DMS114 treated with DMSO at 0.1 percent for 48 hours (cell line): Measurements from ENCODE around the gene DIPK1A.

Experiments used
- DNase-seq: peaks from one replicate; lab custom pipeline; 2025; ENCODE audit not compliant: unreplicated experiment; lab: John Stamatoyannopoulos, UW

DIPK1A gene

DNA sequence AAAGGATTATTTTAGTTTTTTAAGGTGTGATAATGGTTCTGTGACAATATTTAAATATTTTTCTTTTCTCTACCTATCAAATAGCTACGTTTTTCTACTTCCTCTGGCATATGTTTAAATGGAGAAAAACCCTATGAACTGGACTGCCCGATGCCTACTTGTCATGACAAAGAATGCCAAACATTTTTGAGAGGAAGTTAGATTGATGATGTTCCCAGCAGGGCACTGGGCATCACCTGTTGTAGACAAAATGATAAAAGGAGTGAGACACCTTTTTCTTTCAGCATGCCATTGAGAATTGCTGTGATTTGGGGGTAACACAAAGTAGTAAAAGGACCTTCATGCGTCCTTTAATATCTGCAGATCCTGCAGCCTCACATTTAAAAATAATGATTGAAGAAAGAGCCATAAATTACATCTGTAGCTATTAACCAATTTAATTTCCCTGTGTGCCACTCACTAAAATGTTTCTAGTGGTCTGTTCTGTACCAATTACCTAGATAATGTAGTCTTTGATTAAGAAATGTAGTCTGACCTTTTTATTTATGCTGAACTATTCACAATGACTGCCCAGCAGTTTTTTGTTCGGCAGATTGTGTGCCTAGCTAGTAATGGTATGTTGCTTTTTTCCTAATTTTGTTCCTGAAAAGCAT lies 81.8 kb downstream of the DIPK1A start:
- DNase-seq, result no peak

DNA sequence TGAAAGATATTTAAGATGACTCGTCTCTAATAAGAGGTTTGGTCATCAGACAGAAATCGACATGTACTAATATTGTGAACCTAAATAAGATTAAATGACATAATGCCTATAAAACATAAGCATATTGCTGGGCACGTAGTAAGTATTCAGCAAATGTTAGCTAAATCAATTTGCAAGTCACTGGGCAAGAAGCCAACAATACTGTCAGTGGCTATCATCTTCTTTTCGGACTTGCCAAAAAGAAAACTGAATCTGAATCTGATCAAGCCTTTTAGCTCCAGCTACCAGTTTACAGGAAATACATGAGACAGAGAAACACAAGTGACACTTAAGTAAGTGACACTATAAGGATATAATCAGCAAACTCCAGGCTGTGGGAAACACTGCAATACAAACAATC lies 83.5 kb downstream of the DIPK1A start:
- DNase-seq, result no peak

DNA sequence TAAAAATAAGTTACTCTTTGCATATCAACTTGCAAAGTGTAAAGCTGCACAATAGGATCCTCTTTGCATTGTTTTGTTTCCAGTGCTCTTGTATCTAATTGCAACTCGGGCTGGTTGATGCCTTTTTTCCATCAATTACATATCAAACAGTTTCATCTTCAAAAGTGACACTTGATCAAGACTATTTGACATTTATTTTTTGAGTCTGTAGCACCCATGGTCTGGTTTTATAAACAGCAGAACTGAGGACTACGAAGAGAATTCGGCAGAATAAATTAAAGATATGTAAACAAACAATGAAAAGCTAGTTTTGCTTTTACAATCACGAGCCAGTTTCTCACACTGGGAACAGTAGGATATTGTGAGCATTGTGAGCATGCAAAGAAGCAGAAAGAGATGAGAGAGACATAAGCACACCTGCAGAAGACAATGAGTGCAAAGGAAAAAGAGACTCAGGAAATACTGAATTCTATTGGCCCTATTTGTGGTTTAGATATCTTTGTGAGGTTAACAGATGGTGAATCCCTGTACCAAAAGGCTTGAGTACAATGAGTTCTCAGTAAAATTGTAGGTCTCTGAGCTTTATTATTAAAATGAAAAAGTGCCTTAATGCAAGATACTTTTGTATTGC lies 84.1 kb downstream of the DIPK1A start:
- no peak for DNase-seq

DNA sequence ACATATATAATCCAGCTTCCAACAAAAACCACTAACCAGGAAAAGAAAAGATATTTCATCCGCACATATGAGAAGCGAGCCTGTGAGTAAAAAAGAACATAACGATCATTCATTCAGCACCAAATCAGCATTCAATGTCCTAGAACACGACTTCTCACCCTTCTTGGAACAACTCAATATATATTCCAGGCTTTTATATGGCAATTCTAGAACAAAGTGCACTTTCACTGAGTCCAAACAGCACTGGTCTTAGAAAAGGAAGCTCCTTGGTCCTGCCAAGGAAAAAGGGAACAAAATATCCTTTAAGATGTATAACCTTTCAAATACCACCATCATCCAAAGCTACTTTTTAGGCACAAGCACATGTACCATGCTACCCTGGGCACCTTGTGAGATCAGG lies 84.9 kb downstream of the DIPK1A start:
- DNase-seq, result no peak

DNA sequence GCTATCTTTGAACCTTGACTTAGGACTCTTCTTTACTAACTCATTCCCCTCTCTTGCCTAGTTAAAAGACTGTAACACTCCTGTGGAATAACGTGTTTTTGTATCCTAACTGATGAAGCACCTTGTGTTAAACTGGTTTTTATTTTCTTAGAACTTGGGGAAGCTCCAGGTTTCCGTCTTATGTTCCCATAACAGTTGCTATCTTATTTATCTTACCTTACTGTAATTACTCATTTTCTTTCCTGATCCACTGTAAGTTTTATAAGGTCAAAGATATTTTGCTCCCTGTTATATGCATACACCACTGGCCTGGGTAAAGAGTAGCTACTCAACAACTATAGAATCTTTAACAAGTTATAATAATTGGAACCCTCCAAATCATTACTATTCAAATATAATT lies 86.3 kb downstream of the DIPK1A start:
- DNase-seq, result no peak

DNA sequence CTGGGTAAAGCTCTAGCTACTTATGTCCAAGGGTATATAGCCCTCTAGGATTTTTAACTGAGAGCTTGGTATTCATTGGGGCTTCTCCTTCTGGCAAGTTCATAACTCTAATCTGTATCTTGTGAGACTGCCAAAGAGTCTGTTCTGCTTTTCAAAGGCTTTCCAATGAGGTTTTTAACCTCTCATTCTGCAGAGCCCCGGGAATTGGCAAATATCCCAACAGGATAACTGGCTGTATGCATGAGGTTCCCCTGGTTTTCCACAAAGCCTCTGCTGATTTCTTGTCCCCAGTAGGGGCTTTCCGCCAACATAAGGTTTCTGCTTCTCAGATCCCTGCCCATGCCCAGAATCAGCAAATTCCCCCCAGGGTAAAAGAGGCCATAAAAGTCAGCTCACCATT lies 88.5 kb downstream of the DIPK1A start:
- no peak for DNase-seq

DNA sequence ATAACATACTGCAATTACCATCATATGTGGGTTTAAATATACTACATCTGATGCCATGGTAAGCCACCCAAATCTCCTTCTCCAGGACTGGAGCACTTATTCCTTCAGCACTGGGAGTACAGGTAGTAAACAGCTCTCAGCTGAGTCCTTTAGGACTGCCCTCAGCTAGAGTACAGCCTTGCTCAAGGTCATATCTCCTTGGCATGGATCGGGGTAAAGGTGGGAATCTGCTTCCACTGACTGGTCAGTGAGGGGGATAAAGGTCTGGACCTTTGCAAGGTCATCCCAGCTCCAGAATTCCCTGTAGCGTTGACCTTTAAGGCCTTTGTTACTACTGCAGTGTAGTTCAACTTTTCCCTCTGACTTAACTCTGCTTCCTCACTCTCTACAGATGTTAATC lies 90.7 kb downstream of the DIPK1A start:
- no peak for DNase-seq

DNA sequence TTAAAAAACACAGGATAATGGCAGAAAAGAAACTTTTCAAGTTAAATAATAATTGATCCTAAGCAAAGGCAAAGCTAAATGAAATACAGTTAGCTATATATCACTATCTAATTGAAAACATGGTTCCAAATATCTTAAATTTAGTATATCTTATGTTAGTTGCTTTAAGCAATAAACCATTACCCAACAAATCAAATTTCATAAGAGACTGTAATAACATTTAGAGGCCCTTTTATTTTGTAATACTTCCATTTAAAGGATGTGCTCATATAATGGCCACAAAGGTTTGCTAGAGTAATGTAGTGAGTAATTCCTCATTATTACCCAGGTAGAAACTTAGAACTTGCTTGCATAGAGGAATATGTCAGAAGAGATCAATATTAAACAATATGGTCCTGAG lies 97.1 kb downstream of the DIPK1A start:
- DNase-seq, result no peak

DNA sequence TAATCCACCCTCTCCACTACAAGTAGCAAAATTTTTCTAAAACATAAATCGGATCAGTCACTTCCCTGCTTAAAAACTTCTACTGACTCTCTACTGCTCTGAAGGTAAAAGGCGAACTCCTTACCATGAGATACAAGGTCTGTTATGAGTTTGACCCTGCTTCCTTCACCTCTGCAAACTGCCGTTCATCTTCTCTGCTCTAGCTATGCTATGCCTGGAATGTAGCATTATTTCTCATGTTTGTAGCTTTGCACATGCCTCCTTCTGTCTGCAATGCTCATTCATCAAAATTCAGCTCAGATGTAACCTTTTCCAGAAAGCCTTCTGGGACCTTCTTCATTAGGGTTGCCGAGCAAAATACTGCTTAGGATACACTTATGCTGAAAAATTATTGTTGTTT lies 98.7 kb downstream of the DIPK1A start:
- DNase-seq, result no peak

DNA sequence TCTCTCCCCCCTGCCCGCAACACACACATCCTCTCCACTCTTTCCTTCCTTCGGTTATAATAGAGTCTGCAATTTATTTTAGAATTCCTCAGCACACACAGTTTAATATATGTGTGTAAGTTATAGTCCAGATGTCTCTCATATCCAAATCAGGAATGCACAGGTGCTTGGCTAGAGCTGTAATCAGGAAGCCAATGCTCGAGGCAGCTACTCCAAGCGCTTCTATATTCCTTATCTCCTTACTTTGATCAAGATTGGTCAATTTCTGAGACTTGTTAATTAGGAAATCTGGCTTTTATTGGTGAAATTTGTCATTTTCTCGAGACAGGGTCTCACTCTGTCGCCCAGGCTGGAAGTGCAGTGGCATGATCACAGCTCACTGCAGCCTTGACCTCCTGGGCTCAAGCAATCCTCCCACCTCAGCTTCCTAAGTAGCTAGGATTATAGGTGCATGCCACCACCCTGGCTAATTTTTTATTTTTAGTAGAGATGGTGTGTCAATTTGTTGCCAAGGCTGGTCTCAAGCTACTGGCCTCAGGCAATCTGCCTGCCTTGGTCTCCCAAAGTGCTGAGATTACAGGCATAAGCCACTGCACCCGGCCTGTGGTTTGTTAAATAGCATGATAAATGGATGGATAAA lies 101.7 kb downstream of the DIPK1A start:
- DNase-seq, result no peak

DNA sequence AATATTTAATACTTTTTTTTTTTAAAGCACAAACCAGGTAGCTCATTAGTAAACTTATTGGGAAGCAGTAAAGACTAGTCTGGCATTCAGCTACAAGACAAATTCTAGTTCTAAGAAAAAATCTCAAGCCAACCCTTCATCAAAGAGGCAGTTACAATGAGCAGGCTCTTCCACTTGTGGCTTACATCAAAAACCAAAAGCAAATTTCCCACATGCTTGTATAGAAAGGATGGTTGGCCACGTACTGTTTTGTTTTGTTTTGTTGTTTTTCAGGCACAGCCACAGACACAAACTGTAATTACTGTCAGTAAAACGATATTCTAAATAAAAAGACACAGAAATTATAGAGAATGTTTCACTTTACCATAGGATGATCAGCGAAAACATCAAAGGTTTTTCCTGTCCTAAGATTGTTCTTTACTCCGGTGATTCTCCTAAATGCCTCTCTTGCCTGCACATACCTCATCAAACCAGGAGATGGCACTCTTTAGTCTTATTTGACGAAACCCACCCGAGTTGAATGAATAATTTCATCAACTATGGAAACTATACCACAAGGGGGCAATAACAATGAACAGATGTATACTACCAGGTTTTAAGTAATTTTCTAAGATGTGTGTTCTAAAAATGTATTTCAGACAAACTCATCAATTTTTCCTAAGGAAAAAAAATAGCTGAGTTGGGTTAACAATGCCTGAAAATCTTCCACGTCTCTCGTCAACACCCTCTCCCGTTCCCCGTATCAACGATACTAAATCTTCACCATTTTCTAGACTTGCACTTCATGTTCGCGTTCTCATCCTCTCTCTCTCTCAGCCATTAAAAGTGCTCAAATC lies 102.5 kb downstream of the DIPK1A start:
- DNase-seq, result peak; percentile 91

DNA sequence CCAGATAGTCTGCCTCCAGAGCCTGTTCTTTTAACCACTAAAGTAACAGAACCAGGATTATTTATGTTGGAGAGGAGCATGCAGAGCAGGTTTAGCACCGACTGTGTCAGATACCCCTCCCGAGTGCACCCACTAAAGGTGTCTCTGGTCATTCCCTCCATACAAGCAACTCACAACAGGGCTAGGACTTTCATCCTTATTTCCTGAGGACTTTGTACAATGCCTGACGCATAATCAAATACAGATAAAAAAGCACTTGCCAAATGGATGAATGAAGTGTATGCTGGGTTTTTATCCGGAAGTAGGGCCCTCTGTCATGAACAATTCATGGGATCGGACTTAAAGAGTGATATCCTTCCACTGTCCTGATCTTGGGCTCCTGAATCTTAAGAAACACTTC lies 103.4 kb downstream of the DIPK1A start:
- DNase-seq, result no peak

DNA sequence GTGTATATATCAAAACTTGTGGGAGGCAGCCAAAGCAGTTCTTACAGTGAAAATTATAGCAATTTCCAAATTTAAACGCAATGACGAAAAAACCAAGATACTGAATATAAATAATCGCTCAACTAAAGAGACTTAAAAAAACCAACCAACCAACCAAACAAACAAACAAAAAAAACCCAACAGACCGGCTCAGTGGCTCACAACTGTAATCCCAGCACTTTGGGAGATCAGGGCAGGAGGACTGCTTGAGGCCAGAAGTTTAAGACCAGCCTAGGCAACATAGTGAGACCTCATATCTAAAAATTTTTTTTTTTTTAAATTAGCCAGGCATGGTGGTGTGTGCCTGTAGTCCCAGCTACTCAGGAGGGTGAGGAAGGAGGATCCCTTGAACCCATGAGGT lies 106.0 kb downstream of the DIPK1A start:
- DNase-seq, result no peak

DNA sequence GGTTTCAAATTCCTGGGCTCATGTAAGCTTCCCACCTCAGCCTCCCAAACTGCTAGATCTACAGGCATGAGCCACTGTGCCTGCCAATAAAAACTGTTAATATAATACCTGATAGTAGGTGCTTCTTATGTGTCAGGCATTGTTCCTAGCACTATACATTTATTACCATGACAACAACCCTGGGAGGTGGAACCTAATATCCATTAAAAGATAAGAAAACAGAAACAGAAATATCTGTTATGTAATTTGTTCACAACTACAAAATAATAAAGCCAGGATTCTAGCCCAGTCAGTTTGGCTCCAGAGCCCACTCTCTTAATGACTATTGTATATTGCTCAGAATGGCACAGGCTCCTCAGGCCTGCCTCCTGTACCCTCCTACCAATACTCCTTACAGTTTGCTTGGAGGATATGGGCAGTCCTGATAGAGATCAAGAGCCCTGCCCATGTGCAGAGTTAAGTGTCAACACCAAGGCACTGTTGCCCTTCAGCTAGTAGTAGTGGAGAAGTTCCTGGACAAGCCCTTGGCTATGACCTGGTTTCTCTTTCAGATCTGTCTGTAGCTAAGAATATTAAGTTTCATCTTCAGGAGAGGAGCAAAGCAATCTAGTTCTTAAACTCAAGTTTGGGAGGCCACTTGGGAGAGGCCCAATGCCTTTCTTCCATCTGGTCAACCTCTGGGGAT lies 107.0 kb downstream of the DIPK1A start:
- DNase-seq, result no peak

DNA sequence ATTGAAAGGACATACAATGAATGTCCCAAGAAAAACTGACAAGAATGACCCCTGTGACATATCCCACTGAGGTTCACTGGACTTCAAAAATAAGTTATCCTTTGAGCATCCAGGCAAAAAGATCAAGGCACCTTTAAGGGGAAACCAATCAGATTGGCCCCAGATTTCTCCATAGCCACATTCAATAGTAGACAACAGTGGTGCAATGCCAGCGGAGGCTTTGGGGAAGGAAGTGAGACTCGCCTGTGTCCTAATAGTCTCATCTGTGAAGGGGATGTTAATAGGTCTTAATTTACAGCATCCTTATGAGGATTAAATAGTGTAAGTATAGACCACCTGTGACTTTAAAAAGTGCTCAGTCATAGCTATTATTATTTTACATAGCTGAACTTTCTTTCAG lies 108.0 kb downstream of the DIPK1A start:
- no peak for DNase-seq

DNA sequence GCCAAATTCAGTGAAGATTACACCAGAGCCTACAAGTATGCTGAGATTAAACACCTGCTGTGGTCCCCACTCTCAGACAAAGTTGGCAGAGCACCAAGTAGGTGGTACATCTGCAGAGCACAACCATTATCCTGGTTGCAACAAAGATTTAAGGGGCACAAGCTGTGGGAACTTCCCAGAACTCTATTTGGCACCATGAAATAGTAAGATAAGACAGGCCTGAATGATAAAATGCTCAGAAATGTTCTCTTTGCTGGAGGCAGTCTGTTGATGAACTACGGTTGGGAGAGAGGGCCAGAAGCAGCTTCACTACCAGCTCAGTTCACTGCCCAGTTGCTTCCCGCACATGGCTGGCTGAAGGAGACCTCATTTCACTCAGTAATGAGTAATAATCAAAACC lies 109.5 kb downstream of the DIPK1A start:
- DNase-seq, result no peak

DNA sequence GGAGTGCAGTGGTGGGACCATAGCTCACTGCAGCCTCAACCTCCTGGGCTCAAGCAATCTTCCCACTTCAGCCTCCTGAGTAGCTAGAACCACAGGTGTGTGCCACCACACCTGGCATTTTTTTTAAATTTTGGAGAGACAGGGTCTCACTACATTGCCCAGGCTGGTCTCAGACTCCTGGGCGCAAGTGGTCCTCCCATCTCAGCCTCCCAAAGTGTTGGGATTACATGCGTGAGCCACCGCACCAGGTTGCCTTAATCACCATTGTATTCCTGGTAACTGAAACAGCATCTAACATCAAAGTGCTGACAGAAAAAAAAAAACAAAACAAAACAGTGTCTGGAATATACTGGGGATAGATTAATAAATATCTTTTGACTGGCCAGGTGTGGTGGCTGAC lies 111.2 kb downstream of the DIPK1A start:
- no peak for DNase-seq

DNA sequence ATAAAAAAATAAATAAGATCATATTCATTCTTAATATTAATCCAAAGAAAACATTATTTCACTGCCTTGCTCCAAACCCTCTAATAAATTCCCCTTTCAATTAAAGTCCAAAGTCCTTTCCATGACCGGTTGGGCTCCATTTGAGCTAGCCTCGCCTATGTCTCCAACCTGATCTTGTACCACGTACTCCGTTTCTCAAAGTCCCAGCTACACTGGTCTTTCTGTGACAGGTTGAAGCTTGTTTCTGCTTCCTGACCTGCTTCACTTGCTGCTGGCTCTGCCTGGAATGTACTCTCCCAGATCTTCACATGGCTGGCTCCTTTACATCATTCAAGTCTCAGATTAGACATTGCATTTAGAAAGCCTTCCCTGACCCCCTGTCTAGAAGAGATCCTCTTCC lies 113.1 kb downstream of the DIPK1A start:
- DNase-seq, result no peak

DNA sequence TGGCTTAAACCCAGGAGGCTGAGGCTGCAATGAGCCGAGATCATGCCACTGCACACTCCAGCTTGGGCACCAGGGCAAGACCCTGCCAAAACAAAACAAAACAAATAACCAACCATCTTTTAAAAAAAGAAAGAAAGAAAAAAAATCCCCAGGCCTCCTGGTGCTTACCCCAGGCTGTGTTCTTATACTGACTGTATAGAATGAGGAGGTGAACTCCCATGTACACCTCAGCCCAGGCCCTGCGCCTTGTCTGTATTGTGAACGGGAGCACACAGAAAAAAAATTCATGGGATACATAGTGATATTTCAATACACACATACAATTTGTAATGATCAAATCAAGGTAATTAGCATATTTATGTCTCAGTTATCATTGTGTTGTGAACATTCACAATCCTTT lies 115.4 kb downstream of the DIPK1A start:
- no peak for DNase-seq

DNA sequence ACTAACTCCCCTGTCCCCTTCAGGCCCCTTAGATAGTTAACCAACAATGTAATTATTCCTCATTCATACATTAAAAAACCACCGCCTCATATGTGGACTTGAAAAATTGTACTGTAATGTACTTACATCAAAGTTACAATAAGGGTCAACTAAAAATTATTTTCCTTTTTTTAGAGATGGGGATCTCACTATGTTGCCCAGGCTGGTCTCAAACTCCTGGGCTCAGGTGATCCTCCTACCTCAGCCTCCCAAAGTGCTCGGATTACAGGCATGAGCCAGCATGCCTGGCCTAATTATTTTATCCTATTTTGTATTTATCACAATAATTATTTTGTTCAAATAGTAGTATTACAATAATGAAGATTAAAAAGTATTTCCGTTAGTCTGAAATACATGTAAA lies 116.8 kb downstream of the DIPK1A start:
- DNase-seq, result no peak
